Activated CD4-positive, alpha-beta memory T cell treated with anti-CD3 and anti-CD28 coated beads for 36 hours (primary cell): ENCODE measurements around the gene SLC12A5. TPM values are rescaled to one million over a fixed set of nuclear protein-coding genes. Genes with fewer than 3 reads are reported as not detected.

ENCODE experiments used
- CTCF ChIA-PET: fragments of 350-600 bp; sonication (Branson Sonifier 250); formaldehyde crosslinking; loops from one replicate; lab custom pipeline; 2021; ENCODE audit warnings: antibody characterized with exemption, inconsistent platforms; lab: Charles Lee
- POLR2A ChIA-PET: fragments of 350-600 bp; sonication (Branson Sonifier 250); formaldehyde crosslinking; loops from one replicate; lab custom pipeline; 2021; ENCODE audit warnings: antibody characterized with exemption; lab: Charles Lee
- DNase-seq: peaks from one replicate; pipeline ENCODE4 v3.0.0-alpha.2; 2020
- H3K27ac Mint-ChIP-seq: one replicate; pipeline ENCODE4 v1.8.0; 2021; ENCODE audit warnings: mixed read lengths
- H3K27me3 Mint-ChIP-seq: one replicate; pipeline ENCODE4 v1.8.0; 2021; ENCODE audit warnings: mixed read lengths
- H3K36me3 Mint-ChIP-seq: one replicate; pipeline ENCODE4 v1.8.0; 2021; ENCODE audit warnings: mixed read lengths
- H3K4me1 Mint-ChIP-seq: one replicate; pipeline ENCODE4 v1.8.0; 2021; ENCODE audit warnings: low read depth, mixed read lengths
- H3K4me3 Mint-ChIP-seq: one replicate; pipeline ENCODE4 v1.8.0; 2021; ENCODE audit warnings: mild to moderate bottlenecking, mixed read lengths
- H3K9me3 Mint-ChIP-seq: one replicate; pipeline ENCODE4 v1.8.0; 2021; ENCODE audit warnings: mixed read lengths
- intact Hi-C: fragments of 100-400 bp; cut with micrococcal nuclease; formaldehyde crosslinking; loops from one replicate; pipeline ENCODE4 v1.15.1; 2023
- total RNA-seq, 2 experiments: library from RNA; stranded (reverse); gene quantifications; one replicate each; pipeline ENCODE4 v1.2.3, GENCODE V29; 2021

SLC12A5 gene
- total RNA-seq, 2 experiments from 2014 or later: 0.97 TPM; not detected in 1

GRCh38 chr20:46049190-46049589 lies 20.2 kb downstream of the SLC12A5 start:
- no peaks in the 10 kb centered on the region for H3K9me3 Mint-ChIP-seq
- H3K4me3 Mint-ChIP-seq: no peak overlapping the region
- no peaks in the 10 kb centered on the region for H3K36me3 Mint-ChIP-seq
- intact Hi-C loops: no loop called here
- no peaks in the 10 kb centered on the region for H3K4me1 Mint-ChIP-seq
- H3K27ac Mint-ChIP-seq: no peak overlapping the region
- POLR2A ChIA-PET: no interaction called here
- CTCF ChIA-PET: no interaction called here
- DNase-seq: no peak
- H3K27me3 Mint-ChIP-seq: peaks cover 14% of the 10 kb centered on the region

DNA sequence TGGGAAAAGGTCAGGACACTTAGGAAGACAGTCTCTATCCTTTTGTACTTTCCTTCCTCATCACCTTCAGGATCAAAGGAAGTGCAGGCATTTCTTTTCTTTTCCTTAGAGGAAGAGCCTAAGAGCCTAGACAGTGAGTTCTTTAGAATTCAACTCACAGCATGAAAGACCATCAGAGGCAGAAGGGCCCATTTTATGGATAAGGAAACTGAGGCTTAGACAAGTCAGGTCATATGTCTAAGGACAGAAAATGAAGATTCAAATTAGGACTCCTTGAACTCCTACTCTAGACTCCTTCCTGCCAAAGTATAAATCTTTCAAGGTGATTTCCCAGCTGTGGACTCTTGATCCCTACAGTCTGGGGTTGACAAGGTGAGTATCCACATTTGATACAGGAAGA lies 20.8 kb downstream of the SLC12A5 start:
- H3K27ac Mint-ChIP-seq: no peak overlapping the region
- no peaks in the 10 kb centered on the region for H3K9me3 Mint-ChIP-seq
- no peaks in the 10 kb centered on the region for H3K36me3 Mint-ChIP-seq
- DNase-seq: no peak
- ChIA-PET CTCF (interaction anchor here (0.6 to 1.7 kb wide), 2 partner anchors 27 to 980 kb away, joined by 3 to 4 read pairs; no protein-coding TSS in a partner anchor), POLR2A (no interaction called here)
- no peaks in the 10 kb centered on the region for H3K4me1 Mint-ChIP-seq
- peaks cover 12% of the 10 kb centered on the region for H3K27me3 Mint-ChIP-seq
- intact Hi-C loops: no loop called here
- H3K4me3 Mint-ChIP-seq: no peak overlapping the region

DNA sequence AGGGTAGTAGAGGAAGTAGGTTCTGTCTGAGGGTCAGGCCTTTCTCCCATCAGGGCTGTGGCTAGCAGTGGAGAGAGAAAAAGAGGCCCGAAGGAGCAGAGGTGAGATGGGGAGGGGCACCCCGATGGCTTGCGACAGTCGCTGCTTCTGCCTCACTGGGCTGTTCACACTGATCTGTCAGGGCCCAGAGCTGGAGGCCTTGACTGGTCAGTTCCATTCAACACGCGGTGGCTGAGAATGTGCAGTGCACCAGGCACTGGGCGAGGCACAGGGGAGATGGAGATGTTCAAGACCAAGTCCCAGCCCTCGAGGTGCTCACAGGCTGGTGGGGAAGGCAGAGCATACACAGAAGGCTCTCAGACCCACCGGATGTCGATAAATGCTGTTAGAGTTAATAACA lies 21.4 kb downstream of the SLC12A5 start:
- Mint-ChIP-seq H3K9me3 (no peaks in the 10 kb centered on the region), H3K36me3 (no peaks in the 10 kb centered on the region), H3K27me3 (peaks cover 12% of the 10 kb centered on the region), H3K4me3 (no peak overlapping the region), H3K27ac (no peak overlapping the region), H3K4me1 (no peaks in the 10 kb centered on the region)
- ChIA-PET POLR2A (no interaction called here), CTCF (interaction anchor here (1.7 kb wide), 1 partner anchor 28 kb away, joined by 4 read pairs; no protein-coding TSS in a partner anchor)
- DNase-seq: no peak
- intact Hi-C loops: no loop called here

DNA sequence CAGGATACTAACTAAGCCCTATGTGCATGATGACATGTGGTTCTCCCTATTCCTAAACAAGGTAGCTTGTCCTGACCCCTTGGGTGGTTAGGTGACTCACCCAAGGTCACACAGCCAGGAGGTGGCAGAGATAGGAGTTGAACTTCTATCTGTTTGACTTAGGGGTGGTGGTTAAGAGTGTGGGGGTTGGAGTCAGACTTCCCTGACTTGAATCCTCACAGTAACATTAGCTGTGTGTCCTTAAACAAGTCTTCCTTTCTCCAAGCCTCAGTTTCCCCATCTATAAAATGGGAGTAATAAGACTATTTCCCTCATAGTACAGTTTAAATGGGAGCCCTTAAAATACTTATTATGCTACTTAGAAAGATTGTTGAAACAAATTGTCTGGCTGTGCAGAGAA lies 21.9 kb downstream of the SLC12A5 start:
- Mint-ChIP-seq H3K27ac (no peak overlapping the region), H3K27me3 (peaks cover 10% of the 10 kb centered on the region), H3K9me3 (no peaks in the 10 kb centered on the region), H3K4me3 (no peak overlapping the region), H3K4me1 (no peaks in the 10 kb centered on the region), H3K36me3 (no peaks in the 10 kb centered on the region)
- DNase-seq: no peak
- ChIA-PET CTCF (interaction anchor here (1.7 kb wide), 1 partner anchor 28 kb away, joined by 4 read pairs; no protein-coding TSS in a partner anchor), POLR2A (no interaction called here)
- intact Hi-C loops: no loop called here

GRCh38 chr20:46051556-46052308 lies 22.7 kb downstream of the SLC12A5 start:
- POLR2A ChIA-PET: no interaction called here
- Mint-ChIP-seq H3K27me3 (peaks cover 7% of the 10 kb centered on the region), H3K4me3 (no peak overlapping the region), H3K36me3 (no peaks in the 10 kb centered on the region), H3K9me3 (no peaks in the 10 kb centered on the region), H3K4me1 (no peaks in the 10 kb centered on the region), H3K27ac (no peak overlapping the region)
- no peak for DNase-seq
- CTCF ChIA-PET: no interaction called here
- intact Hi-C loops: no loop called here

- Mint-ChIP-seq H3K9me3 (no peaks in the 10 kb centered on the region), H3K4me3 (no peak overlapping the region), H3K27me3 (peaks cover 11% of the 10 kb centered on the region), H3K27ac (no peak overlapping the region), H3K36me3 (no peaks in the 10 kb centered on the region), H3K4me1 (peaks cover 5% of the 10 kb centered on the region)
- POLR2A ChIA-PET: no interaction called here
- CTCF ChIA-PET: no interaction called here
- DNase-seq: no peak
- intact Hi-C loops: no loop called here
Observed at GRCh38 chr20:46053416-46053815, 24.4 kb downstream of the SLC12A5 start.

- intact Hi-C loops: loop anchor here (2.0 kb wide), 1 partner anchor 54 kb away; no protein-coding TSS in a partner anchor
- Mint-ChIP-seq H3K27ac (no peak overlapping the region), H3K9me3 (no peaks in the 10 kb centered on the region), H3K27me3 (peaks cover 11% of the 10 kb centered on the region), H3K4me3 (no peak overlapping the region), H3K36me3 (peaks cover under 1% of the 10 kb centered on the region), H3K4me1 (peaks cover 14% of the 10 kb centered on the region)
- POLR2A ChIA-PET: no interaction called here
- no peak for DNase-seq
- CTCF ChIA-PET: no interaction called here
Observed at GRCh38 chr20:46054606-46055005, 25.6 kb downstream of the SLC12A5 start.

- peaks cover 21% of the 10 kb centered on the region for H3K4me1 Mint-ChIP-seq
- no peaks in the 10 kb centered on the region for H3K9me3 Mint-ChIP-seq
- intact Hi-C loops: loop anchor here (2.0 kb wide), 1 partner anchor 54 kb away; no protein-coding TSS in a partner anchor
- peaks cover 6% of the 10 kb centered on the region for H3K36me3 Mint-ChIP-seq
- no peak for DNase-seq
- CTCF ChIA-PET: no interaction called here
- no peak overlapping the region for H3K27ac Mint-ChIP-seq
- H3K4me3 Mint-ChIP-seq: no peak overlapping the region
- H3K27me3 Mint-ChIP-seq: peaks cover 11% of the 10 kb centered on the region
- POLR2A ChIA-PET: no interaction called here
Observed at GRCh38 chr20:46055269-46055668, 26.3 kb downstream of the SLC12A5 start.

- DNase-seq: no peak
- H3K4me3 Mint-ChIP-seq: no peak overlapping the region
- ChIA-PET CTCF (interaction anchor here (2.8 kb wide), 1 partner anchor 42 kb away, joined by 11 read pairs; no protein-coding TSS in a partner anchor), POLR2A (no interaction called here)
- H3K27me3 Mint-ChIP-seq: peaks cover 11% of the 10 kb centered on the region
- H3K9me3 Mint-ChIP-seq: no peaks in the 10 kb centered on the region
- intact Hi-C loops: no loop called here
- peaks cover 14% of the 10 kb centered on the region for H3K36me3 Mint-ChIP-seq
- peaks cover 30% of the 10 kb centered on the region for H3K4me1 Mint-ChIP-seq
- no peak overlapping the region for H3K27ac Mint-ChIP-seq
Observed at GRCh38 chr20:46056027-46056833, 27.2 kb downstream of the SLC12A5 start.

DNA sequence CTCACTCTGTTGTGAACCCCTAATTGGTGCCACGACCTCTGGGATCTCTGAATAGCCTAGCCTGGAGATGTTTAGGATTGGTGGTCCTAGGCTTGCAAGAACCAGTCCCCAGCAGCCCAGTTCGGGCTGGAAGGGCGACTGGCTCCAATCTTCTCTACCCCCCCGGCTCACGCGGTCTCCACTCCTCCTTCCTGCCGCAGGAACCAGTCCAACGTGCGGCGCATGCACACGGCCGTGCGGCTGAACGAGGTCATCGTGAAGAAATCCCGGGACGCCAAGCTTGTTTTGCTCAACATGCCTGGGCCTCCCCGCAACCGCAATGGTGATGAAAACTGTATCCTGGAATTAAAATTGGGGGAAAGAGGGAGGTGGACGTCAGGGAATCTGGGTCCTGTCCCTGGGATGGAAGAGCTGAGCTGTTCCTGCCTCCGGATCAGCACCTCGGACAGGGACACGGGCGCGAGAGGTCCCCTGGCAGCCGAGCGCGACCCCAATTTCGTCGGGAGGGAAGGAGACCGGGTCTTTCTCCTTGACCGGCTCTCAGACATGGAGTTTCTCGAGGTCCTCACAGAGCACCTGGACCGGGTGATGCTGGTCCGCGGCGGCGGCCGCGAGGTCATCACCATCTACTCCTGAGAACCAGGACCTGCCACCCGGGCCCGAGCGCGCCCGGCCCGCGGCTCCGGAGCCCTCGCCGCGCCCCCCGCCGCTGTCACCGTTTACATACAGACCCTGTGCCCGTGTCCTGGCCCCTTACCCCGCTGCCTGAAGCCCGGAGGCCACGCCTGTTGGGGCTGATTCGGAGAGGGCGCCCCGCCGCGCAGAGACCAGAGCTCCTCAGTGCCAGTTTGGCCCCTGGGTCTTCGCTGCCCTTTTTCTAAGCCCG lies 28.2 kb downstream of the SLC12A5 start:
- peaks cover 24% of the 10 kb centered on the region for H3K36me3 Mint-ChIP-seq
- intact Hi-C loops: no loop called here
- peak; percentile 35 for DNase-seq
- peaks cover 39% of the 10 kb centered on the region for H3K4me1 Mint-ChIP-seq
- H3K4me3 Mint-ChIP-seq: no peak overlapping the region
- no peak overlapping the region for H3K27ac Mint-ChIP-seq
- CTCF ChIA-PET: interaction anchor here (2.8 kb wide), 1 partner anchor 43 kb away, joined by 11 read pairs; no protein-coding TSS in a partner anchor
- POLR2A ChIA-PET: no interaction called here
- H3K9me3 Mint-ChIP-seq: no peaks in the 10 kb centered on the region
- peaks cover 11% of the 10 kb centered on the region for H3K27me3 Mint-ChIP-seq

- Mint-ChIP-seq H3K9me3 (no peaks in the 10 kb centered on the region), H3K36me3 (peaks cover 31% of the 10 kb centered on the region), H3K27me3 (peaks cover 11% of the 10 kb centered on the region), H3K4me3 (no peak overlapping the region), H3K4me1 (peaks cover 44% of the 10 kb centered on the region), H3K27ac (no peak overlapping the region)
- ChIA-PET CTCF (interaction anchor here (0.6 to 2.8 kb wide), 3 partner anchors 44 to 1384 kb away, joined by 3 to 11 read pairs (median 3); no protein-coding TSS in a partner anchor), POLR2A (interaction anchor here (1.2 kb wide), 1 partner anchor 31 kb away, joined by 3 read pairs; no protein-coding TSS in a partner anchor)
- DNase-seq: peak; percentile 28
- intact Hi-C loops: no loop called here
Observed at GRCh38 chr20:46057856-46058598, 29.0 kb downstream of the SLC12A5 start.
